ENCODE measurements around the gene TEAD1. TPM values are rescaled to one million over a fixed set of nuclear protein-coding genes. Genes with fewer than 3 reads are reported as not detected.
A peak's percentile ranks its signal among the peaks of the same experiment; 100 is the strongest.

TEAD1 gene
- total RNA-seq, 2 donors from 2014 or later, result 76.4 to 94.4 TPM

- peaks cover 16% of the 10 kb centered on the region for H3K36me3 ChIP-seq (ENCODE audit: control insufficient read depth, insufficient read depth, low read length)
- Mint-ChIP-seq H3K27ac (no peak overlapping the region), H3K9me3 (no peaks in the 10 kb centered on the region), H3K4me1 (peaks cover 82% of the 10 kb centered on the region), H3K27me3 (ENCODE audit: insufficient read depth) (no peaks in the 10 kb centered on the region), H3K36me3 (ENCODE audit: low read depth) (peaks cover 9% of the 10 kb centered on the region), H3K4me3 (no peak overlapping the region)
- H3K27me3 ChIP-seq (ENCODE audit: control insufficient read depth, insufficient read depth, low read length, poor library complexity, severe bottlenecking), result no peaks in the 10 kb centered on the region
- H3K4me1 ChIP-seq (ENCODE audit: control insufficient read depth, insufficient read depth, low read length), result peaks cover 30% of the 10 kb centered on the region
- TF ChIP-seq CTCF (conservative IDR thresholded peaks at IDR 0.05), result no peak
- H3K4me3 ChIP-seq (ENCODE audit: low read length), result peak overlapping the region; percentile 95
- no peak for DNase-seq
- peak overlapping the region; percentile 66 for H3K27ac ChIP-seq (ENCODE audit: low read depth, low read length)
- H3K9me3 ChIP-seq (ENCODE audit: control insufficient read depth, low read length), result no peaks in the 10 kb centered on the region
- peak overlapping the region; percentile 39 for H3K9ac ChIP-seq (ENCODE audit: extremely low read depth, low read length, poor library complexity, severe bottlenecking)
Measured at GRCh38 chr11:12679471-12679870, 5.2 kb downstream of the TEAD1 start.

- H3K27me3 Mint-ChIP-seq (ENCODE audit: insufficient read depth), result no peaks in the 10 kb centered on the region
- Histone ChIP-seq H3K9ac (ENCODE audit: extremely low read depth, low read length, poor library complexity, severe bottlenecking) (peak overlapping the region; percentile 39), H3K36me3 (ENCODE audit: control insufficient read depth, insufficient read depth, low read length) (peaks cover 16% of the 10 kb centered on the region), H3K27ac (ENCODE audit: low read depth, low read length) (peak overlapping the region; percentile 96), H3K27me3 (ENCODE audit: control insufficient read depth, insufficient read depth, low read length, poor library complexity, severe bottlenecking) (no peaks in the 10 kb centered on the region), H3K4me1 (ENCODE audit: control insufficient read depth, insufficient read depth, low read length) (peaks cover 36% of the 10 kb centered on the region), H3K9me3 (ENCODE audit: control insufficient read depth, low read length) (no peaks in the 10 kb centered on the region), H3K4me3 (ENCODE audit: low read length) (peak overlapping the region; percentile 95)
- TF ChIP-seq CTCF (conservative IDR thresholded peaks at IDR 0.05), result no peak
- H3K36me3 Mint-ChIP-seq (ENCODE audit: low read depth), result peaks cover 9% of the 10 kb centered on the region
- H3K4me1 Mint-ChIP-seq, result peaks cover 91% of the 10 kb centered on the region
- no peaks in the 10 kb centered on the region for H3K9me3 Mint-ChIP-seq
- 1 to 2% methylated on average over 5 to 21 of the region's 21 CpGs for WGBS, 2 experiments (ENCODE audit: insufficient coverage in 1 of 2, insufficient read length in 1 of 2)
- H3K27ac Mint-ChIP-seq, result peak overlapping the region; percentile 97
- H3K4me3 Mint-ChIP-seq, result peak overlapping the region; percentile 56
- DNase-seq, result peak; percentile 96
Measured at GRCh38 chr11:12680246-12680939, 6.2 kb downstream of the TEAD1 start.

- peak overlapping the region; percentile 39 for H3K9ac ChIP-seq (ENCODE audit: extremely low read depth, low read length, poor library complexity, severe bottlenecking)
Measured at GRCh38 chr11:12680940-12681258, 6.7 kb downstream of the TEAD1 start.

More at GRCh38 chr11:12680940-12681258, 6.7 kb downstream of the TEAD1 start:
- Histone ChIP-seq H3K4me1 (ENCODE audit: control insufficient read depth, insufficient read depth, low read length) (peaks cover 36% of the 10 kb centered on the region), H3K27me3 (ENCODE audit: control insufficient read depth, insufficient read depth, low read length, poor library complexity, severe bottlenecking) (no peaks in the 10 kb centered on the region), H3K27ac (ENCODE audit: low read depth, low read length) (peak overlapping the region; percentile 96), H3K9me3 (ENCODE audit: control insufficient read depth, low read length) (no peaks in the 10 kb centered on the region), H3K36me3 (ENCODE audit: control insufficient read depth, insufficient read depth, low read length) (peaks cover 16% of the 10 kb centered on the region), H3K4me3 (ENCODE audit: low read length) (peak overlapping the region; percentile 95)
- Mint-ChIP-seq H3K36me3 (ENCODE audit: low read depth) (peaks cover 9% of the 10 kb centered on the region), H3K4me1 (peaks cover 92% of the 10 kb centered on the region), H3K4me3 (peak overlapping the region; percentile 56), H3K27me3 (ENCODE audit: insufficient read depth) (no peaks in the 10 kb centered on the region), H3K27ac (peak overlapping the region; percentile 97), H3K9me3 (no peaks in the 10 kb centered on the region)
- WGBS, 2 experiments (ENCODE audit: insufficient coverage in 1 of 2, insufficient read length in 1 of 2), result 0 to 31% methylated on average over 1 to 2 of the region's 2 CpGs
- no peak for TF ChIP-seq CTCF (conservative IDR thresholded peaks at IDR 0.05)
- no peak for DNase-seq
